Measurements from ENCODE around the gene SLC37A1.

- no peak for TF ChIP-seq CTCF (IDR thresholded peaks at IDR 0.05; ENCODE audit: insufficient read depth, low read length)
- TF ChIP-seq REST (IDR thresholded peaks at IDR 0.05; ENCODE audit: insufficient replicate concordance, low read depth), result no peak
- no peak for TF ChIP-seq SPI1 (IDR thresholded peaks at IDR 0.05; ENCODE audit: borderline replicate concordance, low read depth)
- no peak for TF ChIP-seq POLR2AphosphoS5 (IDR thresholded peaks at IDR 0.05; ENCODE audit: low read depth)
- no peak for TF ChIP-seq GABPA (IDR thresholded peaks at IDR 0.05; ENCODE audit: low read depth)
These were observed 117.0 kb downstream of the SLC37A1 start for GRCh38 chr21:42630626-42631025.
